OCI-LY3 (cell line): Measurements from ENCODE around the gene L3MBTL4.

Experiments used
- EZH2phosphoT487 ChIP-seq: fragments of 200-600 bp; shearing (Covaris generic); IDR thresholded peaks from 2 replicates; pipeline ENCODE4 v1.6.1; 2018; ENCODE audit warnings: antibody characterized with exemption, mixed run types, low read depth
- TF ChIP-seq, protein P1 (sequence below): fragments of 200-600, 300-600 bp; sonication (generic); IDR thresholded peaks from 2 replicates; pipeline ENCODE4 v1.5.1; 2014; ENCODE audit warnings: antibody characterized with exemption, low read length, low read depth

DNA sequence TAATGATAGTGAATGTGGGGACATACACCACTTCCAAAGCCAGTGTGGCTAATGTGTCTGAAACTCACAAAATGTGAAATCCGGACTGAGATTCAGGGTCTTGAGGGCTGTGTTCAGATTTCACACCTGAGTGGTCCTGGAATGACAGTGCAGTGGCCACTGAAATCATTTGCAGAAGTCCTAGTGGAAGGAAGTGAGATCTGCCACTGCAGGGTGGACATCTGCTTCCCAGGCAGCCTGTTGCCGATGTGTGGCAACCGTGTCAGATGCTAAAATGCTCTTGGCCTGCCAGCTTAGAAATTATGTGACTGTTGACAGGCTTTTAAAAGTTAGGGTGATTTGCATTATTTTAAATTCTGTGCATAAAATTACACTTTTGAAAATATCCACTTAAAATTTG is 441.6 kb downstream of the L3MBTL4 start:
- no peak for TF ChIP-seq EZH2phosphoT487
- TF ChIP-seq, protein P1, sequence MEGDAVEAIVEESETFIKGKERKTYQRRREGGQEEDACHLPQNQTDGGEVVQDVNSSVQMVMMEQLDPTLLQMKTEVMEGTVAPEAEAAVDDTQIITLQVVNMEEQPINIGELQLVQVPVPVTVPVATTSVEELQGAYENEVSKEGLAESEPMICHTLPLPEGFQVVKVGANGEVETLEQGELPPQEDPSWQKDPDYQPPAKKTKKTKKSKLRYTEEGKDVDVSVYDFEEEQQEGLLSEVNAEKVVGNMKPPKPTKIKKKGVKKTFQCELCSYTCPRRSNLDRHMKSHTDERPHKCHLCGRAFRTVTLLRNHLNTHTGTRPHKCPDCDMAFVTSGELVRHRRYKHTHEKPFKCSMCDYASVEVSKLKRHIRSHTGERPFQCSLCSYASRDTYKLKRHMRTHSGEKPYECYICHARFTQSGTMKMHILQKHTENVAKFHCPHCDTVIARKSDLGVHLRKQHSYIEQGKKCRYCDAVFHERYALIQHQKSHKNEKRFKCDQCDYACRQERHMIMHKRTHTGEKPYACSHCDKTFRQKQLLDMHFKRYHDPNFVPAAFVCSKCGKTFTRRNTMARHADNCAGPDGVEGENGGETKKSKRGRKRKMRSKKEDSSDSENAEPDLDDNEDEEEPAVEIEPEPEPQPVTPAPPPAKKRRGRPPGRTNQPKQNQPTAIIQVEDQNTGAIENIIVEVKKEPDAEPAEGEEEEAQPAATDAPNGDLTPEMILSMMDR, result no peak
